ENCODE data around the gene GNAS.

GRCh38 chr20:58839474-58839874, 13.0 kb upstream of the GNAS start:
- no peak for TF ChIP-seq POLR2A (IDR thresholded peaks at IDR 0.05)
- TF ChIP-seq CTCF (IDR thresholded peaks at IDR 0.05) = peak in 3 of 4 experiments; percentile 48 to 64 (median 50)
- no peak for TF ChIP-seq POLR2AphosphoS5 (IDR thresholded peaks at IDR 0.05)
- no peak for TF ChIP-seq EP300 (IDR thresholded peaks at IDR 0.05)

Data from gastroesophageal sphincter (tissue), 3 donors.